ENCODE data around the gene ARID3A.

- TF ChIP-seq EZH2 (IDR thresholded peaks at IDR 0.05; ENCODE audit: insufficient read depth, poor library complexity, severe bottlenecking) (no peak), EZH2phosphoT487 (IDR thresholded peaks at IDR 0.05; ENCODE audit: insufficient read depth, low read depth) (no peak)
Observed at GRCh38 chr19:1001538-1002166, 75.8 kb downstream of the ARID3A start.
